HG03520 (cell line): ENCODE results near the gene CTRB2.
"Not testable (repeated sequence)": the region's sequence is repeated elsewhere in the genome, so short reads cannot be mapped to it uniquely, and the experiment has no call there.

Experiments
- ATAC-seq: cut with Tn5 transposase; IDR thresholded peaks from one replicate; pipeline ENCODE4 v1.9.1; 2021; ENCODE audit warnings: mild to moderate bottlenecking, moderate library complexity; ENCODE audit not compliant: unreplicated experiment

The CTRB2 gene

GRCh38 chr16:75242436-75243078 lies 35.6 kb upstream of the CTRB2 start:
- ATAC-seq = not testable (repeated sequence)

- ATAC-seq = no peak
Observed at GRCh38 chr16:75241955-75242354, 35.0 kb upstream of the CTRB2 start.

GRCh38 chr16:75241412-75241811 lies 34.5 kb upstream of the CTRB2 start:
- ATAC-seq = no peak

- ATAC-seq = not testable (repeated sequence)
Observed at GRCh38 chr16:75240633-75241032, 33.7 kb upstream of the CTRB2 start.

- ATAC-seq = no peak
Observed at GRCh38 chr16:75239542-75240122, 32.7 kb upstream of the CTRB2 start.

- no peak for ATAC-seq
Observed at GRCh38 chr16:75238853-75239541, 32.0 kb upstream of the CTRB2 start.

- ATAC-seq = no peak
Observed at GRCh38 chr16:75238132-75238852, 31.3 kb upstream of the CTRB2 start.

GRCh38 chr16:75237398-75238131 lies 30.6 kb upstream of the CTRB2 start:
- no peak for ATAC-seq

- ATAC-seq = no peak
Observed at GRCh38 chr16:75236736-75237397, 29.9 kb upstream of the CTRB2 start.

GRCh38 chr16:75236232-75236631 lies 29.3 kb upstream of the CTRB2 start:
- no peak for ATAC-seq

GRCh38 chr16:75235721-75236193 lies 28.8 kb upstream of the CTRB2 start:
- no peak for ATAC-seq

GRCh38 chr16:75234856-75235696 lies 28.1 kb upstream of the CTRB2 start:
- no peak for ATAC-seq

GRCh38 chr16:75233611-75233938 lies 26.6 kb upstream of the CTRB2 start:
- ATAC-seq = no peak

GRCh38 chr16:75231570-75231969 lies 24.6 kb upstream of the CTRB2 start:
- no peak for ATAC-seq

GRCh38 chr16:75230471-75231110 lies 23.6 kb upstream of the CTRB2 start:
- ATAC-seq = no peak

- no peak for ATAC-seq
Observed at GRCh38 chr16:75229172-75230031, 22.4 kb upstream of the CTRB2 start.

GRCh38 chr16:75228143-75228976 lies 21.4 kb upstream of the CTRB2 start:
- ATAC-seq = no peak
